ENCODE data around the gene BNC2.
"Not testable (repeated sequence)": the region's sequence is repeated elsewhere in the genome, so short reads cannot be mapped to it uniquely, and the experiment has no call there.

Gene BNC2

GRCh38 chr9:16544842-16545241 is 325.6 kb downstream of the BNC2 start:
- DNase-seq (ENCODE audit: low read depth) = no peak
- H3K4me3 ChIP-seq (ENCODE audit: low read length) = no peak overlapping the region
- no peak for TF ChIP-seq CTCF (conservative IDR thresholded peaks at IDR 0.05; ENCODE audit: low read depth, low read length)

- no peak for TF ChIP-seq CTCF (conservative IDR thresholded peaks at IDR 0.05; ENCODE audit: low read depth, low read length)
- no peak overlapping the region for H3K4me3 ChIP-seq (ENCODE audit: low read length)
- DNase-seq (ENCODE audit: low read depth) = no peak
Measured at GRCh38 chr9:16543686-16544085, 326.8 kb downstream of the BNC2 start.

GRCh38 chr9:16543225-16543624 is 327.2 kb downstream of the BNC2 start:
- no peak for TF ChIP-seq CTCF (conservative IDR thresholded peaks at IDR 0.05; ENCODE audit: low read depth, low read length)
- no peak overlapping the region for H3K4me3 ChIP-seq (ENCODE audit: low read length)
- DNase-seq (ENCODE audit: low read depth) = no peak

- H3K4me3 ChIP-seq (ENCODE audit: low read length) = no peak overlapping the region
- no peak for DNase-seq (ENCODE audit: low read depth)
- TF ChIP-seq CTCF (conservative IDR thresholded peaks at IDR 0.05; ENCODE audit: low read depth, low read length) = no peak
Measured at GRCh38 chr9:16542290-16542689, 328.2 kb downstream of the BNC2 start.

GRCh38 chr9:16540743-16541613 is 329.5 kb downstream of the BNC2 start:
- DNase-seq (ENCODE audit: low read depth) = no peak
- TF ChIP-seq CTCF (conservative IDR thresholded peaks at IDR 0.05; ENCODE audit: low read depth, low read length) = no peak
- no peak overlapping the region for H3K4me3 ChIP-seq (ENCODE audit: low read length)

- not testable (repeated sequence) for H3K4me3 ChIP-seq (ENCODE audit: low read length); DNase-seq (ENCODE audit: low read depth)
Measured at GRCh38 chr9:16539626-16540025, 330.8 kb downstream of the BNC2 start.

GRCh38 chr9:16535555-16535954 is 334.9 kb downstream of the BNC2 start:
- no peak for TF ChIP-seq CTCF (conservative IDR thresholded peaks at IDR 0.05; ENCODE audit: low read depth, low read length)

More at GRCh38 chr9:16535555-16535954, 334.9 kb downstream of the BNC2 start:
- no peak overlapping the region for H3K4me3 ChIP-seq (ENCODE audit: low read length)
- no peak for DNase-seq (ENCODE audit: low read depth)
